OCI-LY1 (cell line): Measurements from ENCODE around the gene IL31RA.

Source experiments
- H2AFZ ChIP-seq: fragments of 200-600 bp; sonication (generic), shearing (Covaris generic); 2 replicates; pipeline ENCODE4 v1.6.0; 2014; ENCODE audit warnings: antibody characterized with exemption, mild to moderate bottlenecking, low read length
- H3F3A ChIP-seq: fragments of 200-600 bp; sonication (generic), shearing (Covaris generic); 2 replicates; pipeline ENCODE4 v1.6.0; 2014; ENCODE audit warnings: mild to moderate bottlenecking, antibody characterized with exemption, low read length, moderate library complexity; ENCODE audit not compliant: insufficient read depth
- H3K27ac ChIP-seq: fragments of 200-600 bp; sonication (generic); 2 replicates; pipeline ENCODE4 v1.5.1; 2014; ENCODE audit warnings: low read length, mixed run types, mild to moderate bottlenecking, low read depth; ENCODE audit not compliant: poor library complexity, severe bottlenecking
- H3K27me3 ChIP-seq: fragments of 200-600 bp; sonication (generic); 2 replicates; pipeline ENCODE4 v1.6.0; 2014; ENCODE audit warnings: antibody characterized with exemption, mild to moderate bottlenecking, low read length, moderate library complexity; ENCODE audit not compliant: insufficient read depth
- H3K36me3 ChIP-seq: fragments of 200-600 bp; sonication (generic); 2 replicates; pipeline ENCODE4 v1.6.1; 2014; ENCODE audit warnings: mild to moderate bottlenecking, antibody characterized with exemption, low read length, moderate library complexity, mixed read lengths; ENCODE audit not compliant: insufficient read depth
- H3K4me1 ChIP-seq: fragments of 200-600 bp; sonication (generic); 2 replicates; pipeline ENCODE4 v1.5.1; 2014; ENCODE audit warnings: mild to moderate bottlenecking, low read length, moderate library complexity; ENCODE audit not compliant: insufficient read depth, severe bottlenecking
- H3K4me2 ChIP-seq: fragments of 200-600 bp; sonication (generic), shearing (Covaris generic); 2 replicates; pipeline ENCODE4 v1.6.1; 2014; ENCODE audit warnings: low read length
- H3K4me3 ChIP-seq: fragments of 200-600 bp; sonication (generic); 2 replicates; pipeline ENCODE4 v1.5.1; 2014; ENCODE audit warnings: low read length, low read depth, mild to moderate bottlenecking, mixed read lengths; ENCODE audit not compliant: poor library complexity, severe bottlenecking
- H3K79me2 ChIP-seq: fragments of 200-600 bp; shearing (Covaris generic); 2 replicates; pipeline ENCODE4 v1.6.1; 2016; ENCODE audit warnings: mixed run types, low read length, mixed read lengths; ENCODE audit not compliant: insufficient read depth
- H3K9ac ChIP-seq: fragments of 200-600 bp; sonication (generic), shearing (Covaris generic); 2 replicates; pipeline ENCODE4 v1.6.1; 2014; ENCODE audit warnings: mild to moderate bottlenecking, low read length, mixed read lengths
- H3K9me2 ChIP-seq: fragments of 200-600 bp; sonication (generic), shearing (Covaris generic); 2 replicates; pipeline ENCODE4 v1.6.1; 2014; ENCODE audit warnings: low read depth, mild to moderate bottlenecking, low read length, mixed read lengths
- H3K9me3 ChIP-seq: fragments of 200-600 bp; shearing (Covaris generic); 2 replicates; pipeline ENCODE4 v1.6.1; 2014; ENCODE audit warnings: low read length, mixed read lengths
- H4K20me1 ChIP-seq: fragments of 200-600 bp; sonication (generic), shearing (Covaris generic); 2 replicates; pipeline ENCODE4 v1.6.0; 2016; ENCODE audit warnings: mild to moderate bottlenecking, low read length; ENCODE audit not compliant: insufficient read depth
- EZH2 ChIP-seq: fragments of 200-600 bp; sonication (generic), shearing (Covaris generic); IDR thresholded peaks from 2 replicates; pipeline ENCODE4 v1.8.0; 2017; ENCODE audit warnings: borderline replicate concordance, mixed run types, mild to moderate bottlenecking, antibody characterized with exemption, low read length, moderate library complexity, mixed read lengths
- TF ChIP-seq, protein P1 (sequence below): fragments of 200-600 bp; sonication (generic), shearing (Covaris generic); IDR thresholded peaks from 2 replicates; pipeline ENCODE4 v1.5.1; 2017; ENCODE audit warnings: mild to moderate bottlenecking, antibody characterized with exemption, low read length, moderate library complexity, mixed read lengths

IL31RA gene

DNA sequence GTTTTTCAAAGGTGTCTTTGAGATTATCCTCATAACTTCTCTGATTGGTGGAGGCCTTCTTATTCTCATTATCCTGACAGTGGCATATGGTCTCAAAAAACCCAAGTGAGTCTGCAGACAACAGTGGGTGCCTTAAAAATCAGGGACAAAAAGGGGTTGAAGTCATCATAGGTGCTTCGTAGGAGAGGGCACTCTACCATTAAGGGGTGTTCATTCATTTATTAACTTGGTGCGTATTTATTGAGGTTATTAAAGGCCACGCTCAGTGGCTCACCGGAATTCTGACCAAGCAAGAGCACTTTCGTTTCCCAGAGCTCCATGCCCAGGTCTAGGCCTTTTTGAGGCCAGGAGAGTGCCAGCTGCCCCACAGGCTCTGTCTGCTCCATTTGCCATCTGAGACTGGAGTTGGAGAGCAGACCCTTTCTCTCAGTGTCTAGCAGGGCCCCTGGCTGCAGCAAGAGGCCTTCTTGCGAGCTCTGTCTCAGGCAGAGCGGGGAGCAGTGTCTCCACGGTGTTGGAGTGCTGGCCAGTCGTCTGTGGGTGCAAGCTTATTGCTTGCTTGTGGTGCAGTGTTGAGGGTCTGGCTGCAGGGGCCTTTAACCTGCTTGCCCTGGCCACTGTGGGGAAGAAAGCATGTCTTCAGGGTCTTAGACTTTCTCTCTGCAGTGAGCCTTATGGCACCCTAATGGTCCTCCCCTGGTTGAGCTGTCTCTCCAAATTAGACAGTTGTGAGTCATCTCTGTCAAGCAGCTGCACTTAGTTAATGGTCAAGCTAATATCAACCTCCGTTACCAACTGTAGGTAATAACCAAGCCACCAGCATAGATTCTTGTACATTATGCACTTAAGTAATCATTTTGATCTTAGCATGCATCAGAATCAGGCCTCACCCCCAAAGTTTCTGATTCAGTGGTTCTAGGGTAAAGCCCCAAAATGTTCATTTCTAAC is 62.6 kb downstream of the IL31RA start:
- Histone ChIP-seq H3K36me3 (no peaks in the 10 kb centered on the region), H4K20me1 (no peaks in the 10 kb centered on the region), H3K27me3 (no peaks in the 10 kb centered on the region), H3K4me1 (no peaks in the 10 kb centered on the region), H3K27ac (no peak overlapping the region), H3F3A (no peaks in the 10 kb centered on the region), H3K9me3 (no peaks in the 10 kb centered on the region), H2AFZ (no peak overlapping the region), H3K4me2 (no peak overlapping the region), H3K79me2 (no peaks in the 10 kb centered on the region), H3K9ac (no peak overlapping the region), H3K9me2 (no peaks in the 10 kb centered on the region), H3K4me3 (no peak overlapping the region)
- TF ChIP-seq, protein P1, sequence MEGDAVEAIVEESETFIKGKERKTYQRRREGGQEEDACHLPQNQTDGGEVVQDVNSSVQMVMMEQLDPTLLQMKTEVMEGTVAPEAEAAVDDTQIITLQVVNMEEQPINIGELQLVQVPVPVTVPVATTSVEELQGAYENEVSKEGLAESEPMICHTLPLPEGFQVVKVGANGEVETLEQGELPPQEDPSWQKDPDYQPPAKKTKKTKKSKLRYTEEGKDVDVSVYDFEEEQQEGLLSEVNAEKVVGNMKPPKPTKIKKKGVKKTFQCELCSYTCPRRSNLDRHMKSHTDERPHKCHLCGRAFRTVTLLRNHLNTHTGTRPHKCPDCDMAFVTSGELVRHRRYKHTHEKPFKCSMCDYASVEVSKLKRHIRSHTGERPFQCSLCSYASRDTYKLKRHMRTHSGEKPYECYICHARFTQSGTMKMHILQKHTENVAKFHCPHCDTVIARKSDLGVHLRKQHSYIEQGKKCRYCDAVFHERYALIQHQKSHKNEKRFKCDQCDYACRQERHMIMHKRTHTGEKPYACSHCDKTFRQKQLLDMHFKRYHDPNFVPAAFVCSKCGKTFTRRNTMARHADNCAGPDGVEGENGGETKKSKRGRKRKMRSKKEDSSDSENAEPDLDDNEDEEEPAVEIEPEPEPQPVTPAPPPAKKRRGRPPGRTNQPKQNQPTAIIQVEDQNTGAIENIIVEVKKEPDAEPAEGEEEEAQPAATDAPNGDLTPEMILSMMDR, result no peak
- no peak for TF ChIP-seq EZH2

DNA sequence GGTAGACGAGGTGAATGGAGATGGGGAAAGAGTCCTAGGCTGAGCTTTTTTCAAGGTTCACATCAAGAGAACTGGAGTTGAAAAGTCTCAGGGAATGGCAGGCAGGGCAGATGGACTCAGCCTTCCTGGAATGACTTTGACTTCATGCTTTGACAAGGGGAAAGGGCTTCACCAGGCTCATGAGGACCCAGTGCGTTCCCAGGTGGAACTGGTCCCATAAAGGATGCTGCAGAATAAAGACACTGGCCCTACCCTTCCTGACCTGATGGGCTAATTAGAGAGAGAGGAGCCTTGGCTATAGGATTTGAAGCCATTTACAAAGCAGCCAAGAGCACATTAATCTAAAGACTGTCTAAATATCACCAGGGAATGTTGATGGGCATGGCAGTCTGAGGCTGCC is 63.8 kb downstream of the IL31RA start:
- H3K4me1 ChIP-seq, result no peaks in the 10 kb centered on the region
- no peaks in the 10 kb centered on the region for H4K20me1 ChIP-seq
- no peak overlapping the region for H3K9ac ChIP-seq
- no peaks in the 10 kb centered on the region for H3K9me2 ChIP-seq
- no peak for TF ChIP-seq EZH2
- TF ChIP-seq, protein P1, result no peak
- no peaks in the 10 kb centered on the region for H3K79me2 ChIP-seq
- no peaks in the 10 kb centered on the region for H3F3A ChIP-seq
- no peaks in the 10 kb centered on the region for H3K9me3 ChIP-seq
- no peak overlapping the region for H3K4me2 ChIP-seq
- no peak overlapping the region for H3K4me3 ChIP-seq
- H2AFZ ChIP-seq, result no peak overlapping the region
- no peak overlapping the region for H3K27ac ChIP-seq
- no peaks in the 10 kb centered on the region for H3K27me3 ChIP-seq
- no peaks in the 10 kb centered on the region for H3K36me3 ChIP-seq

DNA sequence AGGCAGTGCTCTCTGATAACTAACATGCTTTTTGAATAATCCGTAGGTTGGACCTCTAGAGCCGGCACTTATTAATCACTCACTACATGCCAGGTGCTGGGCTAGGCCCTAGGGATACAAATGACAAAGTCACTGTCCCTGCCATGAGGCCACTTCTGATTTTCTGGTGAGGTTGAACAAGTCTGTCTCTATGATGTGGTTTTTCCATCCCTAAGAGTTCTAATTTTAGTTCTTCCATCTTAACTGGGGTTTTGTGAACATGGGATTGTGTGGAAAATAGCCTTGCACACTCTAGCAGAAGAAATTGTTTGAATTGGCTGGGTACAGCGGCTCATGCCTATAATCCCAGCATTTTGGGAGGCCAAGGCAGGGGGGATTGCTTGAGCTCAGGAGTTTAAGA is 64.6 kb downstream of the IL31RA start:
- no peaks in the 10 kb centered on the region for H3K9me2 ChIP-seq
- no peaks in the 10 kb centered on the region for H3K79me2 ChIP-seq
- no peak overlapping the region for H2AFZ ChIP-seq
- H3K27ac ChIP-seq, result no peak overlapping the region
- H3K4me3 ChIP-seq, result no peak overlapping the region
- no peak overlapping the region for H3K9ac ChIP-seq
- no peaks in the 10 kb centered on the region for H3K36me3 ChIP-seq
- H3K4me2 ChIP-seq, result no peak overlapping the region
- no peaks in the 10 kb centered on the region for H3K4me1 ChIP-seq
- H4K20me1 ChIP-seq, result no peaks in the 10 kb centered on the region
- H3F3A ChIP-seq, result no peaks in the 10 kb centered on the region
- H3K27me3 ChIP-seq, result no peaks in the 10 kb centered on the region
- H3K9me3 ChIP-seq, result no peaks in the 10 kb centered on the region
- TF ChIP-seq, protein P1, result no peak
- no peak for TF ChIP-seq EZH2
